Activated CD4-positive, alpha-beta T cell treated with anti-CD3 and anti-CD28 coated beads, Interleukin-10, Interleukin-2, amounts not matched to agents 100 ng/mL and 50 ng/mL, durations not matched to agents 16 hours and 8 hours (primary cell): ENCODE measurements around the gene ALKBH8.
"Not testable (repeated sequence)": the region's sequence is repeated elsewhere in the genome, so short reads cannot be mapped to it uniquely, and the experiment has no call there.

ENCODE experiments used
- DNase-seq: peaks from one replicate; pipeline ENCODE4 v3.0.0-alpha.2; 2020

ALKBH8 gene

GRCh38 chr11:107565219-107565937 lies at the start of gene ALKBH8:
ALKBH8 (minus strand) TSS chr11:107565735; CDS start chr11:107560893, 4,842 bp downstream.
- DNase-seq = peak; percentile 85

- DNase-seq = no peak
These were observed 46.9 kb upstream of the ALKBH8 start for GRCh38 chr11:107612445-107612844.

GRCh38 chr11:107609400-107610218 lies 44.1 kb upstream of the ALKBH8 start:
- DNase-seq = no peak

- DNase-seq = no peak
These were observed 43.3 kb upstream of the ALKBH8 start for GRCh38 chr11:107608809-107609208.

GRCh38 chr11:107606141-107606540 lies 40.6 kb upstream of the ALKBH8 start:
- no peak for DNase-seq

GRCh38 chr11:107605061-107606006 lies 39.8 kb upstream of the ALKBH8 start:
- no peak for DNase-seq

GRCh38 chr11:107598225-107599139 lies 32.9 kb upstream of the ALKBH8 start:
- DNase-seq = peak; percentile 34

GRCh38 chr11:107594736-107595135 lies 29.2 kb upstream of the ALKBH8 start:
- no peak for DNase-seq

- DNase-seq = no peak
These were observed 28.4 kb upstream of the ALKBH8 start for GRCh38 chr11:107593951-107594350.

- no peak for DNase-seq
These were observed 27.3 kb upstream of the ALKBH8 start for GRCh38 chr11:107592813-107593212.

GRCh38 chr11:107592231-107592590 lies 26.7 kb upstream of the ALKBH8 start:
- DNase-seq = no peak

GRCh38 chr11:107591378-107592230 lies 26.1 kb upstream of the ALKBH8 start:
- DNase-seq = peak; percentile 45

GRCh38 chr11:107590460-107591377 lies 25.2 kb upstream of the ALKBH8 start, which contains the start of gene ELMOD1:
ELMOD1 (plus strand) TSS chr11:107591147; CDS start chr11:107618190, 27,043 bp downstream.
- DNase-seq = peak; percentile 36

GRCh38 chr11:107587306-107587979 lies 21.9 kb upstream of the ALKBH8 start:
- no peak for DNase-seq

- no peak for DNase-seq
These were observed 18.2 kb upstream of the ALKBH8 start for GRCh38 chr11:107583629-107584195.

GRCh38 chr11:107581147-107581546 lies 15.6 kb upstream of the ALKBH8 start:
- DNase-seq = no peak

GRCh38 chr11:107579169-107579568 lies 13.6 kb upstream of the ALKBH8 start:
- DNase-seq = not testable (repeated sequence)

GRCh38 chr11:107577346-107577711 lies 11.8 kb upstream of the ALKBH8 start:
- DNase-seq = no peak
